ENCODE measurements around the gene FKBP8. TPM values are rescaled to one million over a fixed set of nuclear protein-coding genes. Genes with fewer than 3 reads are reported as not detected.

The FKBP8 gene
- total RNA-seq, 1 experiment from 2014 or later = 184 TPM

- Histone ChIP-seq H3K9me3 (no peaks in the 10 kb centered on the region), H3K27me3 (replicated peaks; ENCODE audit: control insufficient read depth, insufficient read depth, low read length) (no peaks in the 10 kb centered on the region), H3K4me1 (no peaks in the 10 kb centered on the region), H3K4me3 (ENCODE audit: low read depth, low read length) (peak within 1 kb of the TSS; percentile 89), H3K36me3 (ENCODE audit: control insufficient read depth, insufficient read depth, low read length) (no peaks in the 10 kb centered on the region)
- peak; percentile 86 to 89 for DNase-seq
- ChIA-PET CTCF (interaction anchor here (0.5 to 2.6 kb wide), 21 partner anchors 13 to 375 kb away, joined by 3 to 17 read pairs (median 4); partner anchors contain the start of genes ELL and UBA52), POLR2A (interaction anchor here (0.7 to 1.7 kb wide), 9 partner anchors 11 to 330 kb away, joined by 3 to 12 read pairs (median 4); partner anchors contain the start of genes COPE, DDX49, KXD1 and SSBP4)
- H3K9me3 Mint-ChIP-seq (ENCODE audit: unreplicated experiment) = no peaks in the 10 kb centered on the region
- H3K27ac Mint-ChIP-seq (ENCODE audit: unreplicated experiment) = peak within 1 kb of the TSS; percentile 82
- H3K27me3 Mint-ChIP-seq (ENCODE audit: insufficient read depth, unreplicated experiment) = no peaks in the 10 kb centered on the region
- BruUV-seq (replicated peaks) = no TSS peak
- intact Hi-C loops (cut with micrococcal nuclease; ENCODE audit: unreplicated experiment) = loop anchor here (1.0 to 10.0 kb wide), 4 partner anchors 48 to 259 kb away; partner anchors contain the start of genes ELL and KLHL26
- TF ChIP-seq CTCF (IDR thresholded peaks at IDR 0.05; ENCODE audit: insufficient read depth in 1 of 2, low read depth in 1 of 2, low read length in 1 of 2, severe bottlenecking in 1 of 2, unreplicated experiment in 1 of 2) = peak; percentile 87 to 92
- H3K4me3 Mint-ChIP-seq (ENCODE audit: unreplicated experiment) = peak within 1 kb of the TSS; percentile 82
- H3K36me3 Mint-ChIP-seq (ENCODE audit: insufficient read depth, unreplicated experiment) = peaks cover 8% of the 10 kb centered on the region
- H3K4me1 Mint-ChIP-seq (ENCODE audit: low read depth, unreplicated experiment) = peaks cover 7% of the 10 kb centered on the region
Observed at GRCh38 chr19:18588611-18589379, 45.4 kb upstream of the FKBP8 start, which contains the start of gene REX1BD. REX1BD (plus strand) TSS chr19:18588798; CDS start chr19:18588802, 4 bp downstream.

GRCh38 chr19:18587962-18588610 is 44.7 kb upstream of the FKBP8 start:
- CTCF ChIA-PET = interaction anchor here (0.6 to 2.6 kb wide), 10 partner anchors 16 to 259 kb away, joined by 3 to 17 read pairs (median 5); partner anchors contain the start of genes KXD1 and UBA52
- TSS peak; percentile 77 for BruUV-seq (replicated peaks)
- TF ChIP-seq CTCF (IDR thresholded peaks at IDR 0.05; ENCODE audit: insufficient read depth in 1 of 2, low read depth in 1 of 2, low read length in 1 of 2, severe bottlenecking in 1 of 2, unreplicated experiment in 1 of 2) = no peak
- Histone ChIP-seq H3K4me1 (no peaks in the 10 kb centered on the region), H3K9me3 (no peaks in the 10 kb centered on the region), H3K27me3 (replicated peaks; ENCODE audit: control insufficient read depth, insufficient read depth, low read length) (no peaks in the 10 kb centered on the region), H3K36me3 (ENCODE audit: control insufficient read depth, insufficient read depth, low read length) (no peaks in the 10 kb centered on the region), H3K4me3 (ENCODE audit: low read depth, low read length) (peak overlapping the region; percentile 89)
- DNase-seq = peak in 1 of 2 experiments; percentile 18
- Mint-ChIP-seq H3K4me1 (ENCODE audit: low read depth, unreplicated experiment) (peaks cover 7% of the 10 kb centered on the region), H3K27ac (ENCODE audit: unreplicated experiment) (peak overlapping the region; percentile 82), H3K27me3 (ENCODE audit: insufficient read depth, unreplicated experiment) (no peaks in the 10 kb centered on the region), H3K36me3 (ENCODE audit: insufficient read depth, unreplicated experiment) (peaks cover 8% of the 10 kb centered on the region), H3K4me3 (ENCODE audit: unreplicated experiment) (peak overlapping the region; percentile 82), H3K9me3 (ENCODE audit: unreplicated experiment) (no peaks in the 10 kb centered on the region)
- POLR2A ChIA-PET = interaction anchor here (0.6 to 1.3 kb wide), 3 partner anchors 14 to 243 kb away, joined by 3 to 5 read pairs (median 4); partner anchors contain the start of gene UBA52
- intact Hi-C loops (cut with micrococcal nuclease; ENCODE audit: unreplicated experiment) = loop anchor here (1.0 to 10.0 kb wide), 4 partner anchors 49 to 259 kb away; partner anchors contain the start of genes ELL and KLHL26

GRCh38 chr19:18587561-18587960 is 44.2 kb upstream of the FKBP8 start:
- Histone ChIP-seq H3K9me3 (no peaks in the 10 kb centered on the region), H3K4me1 (no peaks in the 10 kb centered on the region), H3K4me3 (ENCODE audit: low read depth, low read length) (peak overlapping the region; percentile 89), H3K27me3 (replicated peaks; ENCODE audit: control insufficient read depth, insufficient read depth, low read length) (no peaks in the 10 kb centered on the region), H3K36me3 (ENCODE audit: control insufficient read depth, insufficient read depth, low read length) (no peaks in the 10 kb centered on the region)
- BruUV-seq (replicated peaks) = no TSS peak
- Mint-ChIP-seq H3K27ac (ENCODE audit: unreplicated experiment) (peak overlapping the region; percentile 82), H3K27me3 (ENCODE audit: insufficient read depth, unreplicated experiment) (no peaks in the 10 kb centered on the region), H3K9me3 (ENCODE audit: unreplicated experiment) (no peaks in the 10 kb centered on the region), H3K4me1 (ENCODE audit: low read depth, unreplicated experiment) (peaks cover 7% of the 10 kb centered on the region), H3K36me3 (ENCODE audit: insufficient read depth, unreplicated experiment) (peaks cover 8% of the 10 kb centered on the region), H3K4me3 (ENCODE audit: unreplicated experiment) (peak overlapping the region; percentile 82)
- intact Hi-C loops (cut with micrococcal nuclease; ENCODE audit: unreplicated experiment) = loop anchor here (5.0 to 10.0 kb wide), 2 partner anchors 123 to 260 kb away; no protein-coding TSS in a partner anchor
- ChIA-PET POLR2A (interaction anchor here (0.6 to 1.3 kb wide), 2 partner anchors 14 to 244 kb away, joined by 3 to 5 read pairs; no protein-coding TSS in a partner anchor), CTCF (interaction anchor here (0.6 to 2.6 kb wide), 7 partner anchors 16 to 259 kb away, joined by 3 to 17 read pairs (median 7); partner anchors contain the start of genes KXD1 and UBA52)
- DNase-seq = no peak
- TF ChIP-seq CTCF (IDR thresholded peaks at IDR 0.05; ENCODE audit: insufficient read depth in 1 of 2, low read depth in 1 of 2, low read length in 1 of 2, severe bottlenecking in 1 of 2, unreplicated experiment in 1 of 2) = no peak
